HL-60/S4 treated with phorbol 12-myristate 13-acetate at 8.2 ng/mL for 4 days and 3 days (cell line): Measurements from ENCODE around the gene GTF3C6.
"Not testable (repeated sequence)": the region's sequence is repeated elsewhere in the genome, so short reads cannot be mapped to it uniquely, and the experiment has no call there.

Experiments
- in situ Hi-C: fragments of 300-500 bp; cut with MboI; formaldehyde crosslinking; loops from 2 replicates; pipeline ENCODE4 v1.15.0; 2022; ENCODE audit warnings: low sequenced_read_pairs

The GTF3C6 gene

GRCh38 chr6:110958329-110959192, at the start of gene GTF3C6:
GTF3C6 (plus strand) TSS chr6:110958706; CDS start chr6:110958770, 64 bp downstream.
- in situ Hi-C loops: no loop called here

GRCh38 chr6:110930781-110931180, 27.7 kb upstream of the GTF3C6 start:
- in situ Hi-C loops: loop anchor here (25.0 kb wide), 1 partner anchor 243 kb away; no protein-coding TSS in a partner anchor

GRCh38 chr6:110933912-110934311, 24.6 kb upstream of the GTF3C6 start:
- in situ Hi-C loops: loop anchor here (25.0 kb wide), 1 partner anchor 247 kb away; no protein-coding TSS in a partner anchor

- in situ Hi-C loops: loop anchor here (25.0 kb wide), 1 partner anchor 247 kb away; no protein-coding TSS in a partner anchor
Measured at GRCh38 chr6:110934381-110934898, 24.1 kb upstream of the GTF3C6 start.

- in situ Hi-C loops: loop anchor here (25.0 kb wide), 1 partner anchor 248 kb away; no protein-coding TSS in a partner anchor
Measured at GRCh38 chr6:110935171-110935570, 23.3 kb upstream of the GTF3C6 start.

- in situ Hi-C loops: loop anchor here (25.0 kb wide), 1 partner anchor 251 kb away; no protein-coding TSS in a partner anchor
Measured at GRCh38 chr6:110938171-110938570, 20.3 kb upstream of the GTF3C6 start.

- in situ Hi-C loops: loop anchor here (25.0 kb wide), 1 partner anchor 252 kb away; no protein-coding TSS in a partner anchor
Measured at GRCh38 chr6:110939429-110940200, 18.9 kb upstream of the GTF3C6 start.

GRCh38 chr6:110944681-110945151, 13.8 kb upstream of the GTF3C6 start:
- in situ Hi-C loops: loop anchor here (25.0 kb wide), 1 partner anchor 257 kb away; no protein-coding TSS in a partner anchor

- in situ Hi-C loops: loop anchor here (25.0 kb wide), 1 partner anchor 259 kb away; no protein-coding TSS in a partner anchor
Measured at GRCh38 chr6:110946498-110946897, 12.0 kb upstream of the GTF3C6 start.

- in situ Hi-C loops: loop anchor here (25.0 kb wide), 1 partner anchor 262 kb away; no protein-coding TSS in a partner anchor
Measured at GRCh38 chr6:110949679-110950285, 8.7 kb upstream of the GTF3C6 start.

GRCh38 chr6:110950440-110950839, 8.1 kb upstream of the GTF3C6 start:
- in situ Hi-C loops: no loop called here

GRCh38 chr6:110951008-110951407, 7.5 kb upstream of the GTF3C6 start:
- in situ Hi-C loops: no loop called here

- in situ Hi-C loops: no loop called here
Measured at GRCh38 chr6:110951986-110952794, 6.3 kb upstream of the GTF3C6 start.

GRCh38 chr6:110953633-110954303, 4.7 kb upstream of the GTF3C6 start:
- in situ Hi-C loops: no loop called here

GRCh38 chr6:110960014-110960390, 1.5 kb downstream of the GTF3C6 start:
- in situ Hi-C loops: no loop called here

- in situ Hi-C loops: not testable (repeated sequence)
Measured at GRCh38 chr6:110962636-110963035, 4.1 kb downstream of the GTF3C6 start.

- in situ Hi-C loops: no loop called here
Measured at GRCh38 chr6:110965629-110966229, 7.2 kb downstream of the GTF3C6 start.

GRCh38 chr6:110968661-110969060, 10.2 kb downstream of the GTF3C6 start:
- in situ Hi-C loops: not testable (repeated sequence)

GRCh38 chr6:110971468-110971867, 13.0 kb downstream of the GTF3C6 start:
- in situ Hi-C loops: no loop called here
